Hippocampal formation (tissue), 2 donors: ENCODE data around the gene CAV1.

ENCODE experiments used
- DNase-seq, 2 donors: peaks; one replicate each; lab custom pipeline; 2025; lab: John Stamatoyannopoulos, UW

CAV1 gene

DNA sequence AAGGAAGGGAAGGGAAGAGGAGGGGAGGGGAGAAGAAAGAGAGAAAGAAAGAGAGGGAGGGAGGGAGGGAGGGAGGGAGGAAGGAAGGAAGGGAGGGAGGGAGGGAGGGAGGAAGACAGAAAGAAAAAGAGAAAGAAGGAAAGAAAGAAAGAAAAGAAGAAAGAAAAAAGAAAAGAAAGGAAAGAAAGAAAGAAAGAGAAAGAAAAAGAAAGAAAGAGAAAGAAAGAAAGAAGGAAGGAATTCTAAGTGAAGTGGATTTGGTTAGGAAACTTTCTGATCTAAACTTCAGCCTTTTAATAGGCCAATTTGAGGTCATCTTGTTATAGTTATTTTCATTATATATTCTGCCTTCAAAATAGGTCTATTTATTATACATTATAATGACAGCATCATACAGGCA, 21.0 kb upstream of the CAV1 start:
- no peak for DNase-seq

DNA sequence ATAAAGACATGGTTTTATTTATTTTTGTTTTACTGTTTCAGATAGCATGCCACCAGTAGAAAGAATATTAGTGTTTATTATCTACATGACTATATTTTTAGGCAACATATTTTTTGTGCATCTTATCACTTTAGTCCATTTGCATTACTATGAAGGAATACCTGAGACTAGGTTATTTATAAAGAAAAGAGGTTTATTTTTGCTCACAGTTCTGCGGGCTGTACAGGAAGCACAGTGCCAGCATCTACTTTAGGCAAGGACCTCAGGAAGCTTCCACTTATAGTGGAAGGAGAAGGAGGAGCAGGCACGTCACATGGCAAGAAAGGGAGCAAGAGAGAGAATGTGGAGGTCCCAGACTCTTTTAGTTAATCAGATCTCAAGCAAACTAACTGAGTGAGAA, 19.6 kb upstream of the CAV1 start:
- DNase-seq = no peak

DNA sequence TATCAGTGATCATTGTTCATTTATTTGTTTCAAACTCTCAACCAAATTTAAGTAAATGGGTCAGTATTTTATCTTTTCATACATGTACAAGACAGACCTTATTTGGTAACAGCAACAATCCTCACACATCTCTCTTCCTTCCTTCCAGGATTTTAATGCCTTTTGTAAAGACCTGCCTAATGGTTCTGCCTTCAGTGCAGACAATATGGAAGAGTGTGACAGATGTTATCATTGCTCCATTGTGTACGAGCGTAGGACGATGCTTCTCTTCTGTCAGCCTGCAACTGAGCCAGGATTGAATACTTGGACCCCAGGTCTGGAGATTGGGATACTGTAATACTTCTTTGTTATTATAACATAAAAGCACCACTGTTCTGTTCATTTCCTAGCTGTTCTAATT, 19.0 kb upstream of the CAV1 start:
- no peak for DNase-seq

DNA sequence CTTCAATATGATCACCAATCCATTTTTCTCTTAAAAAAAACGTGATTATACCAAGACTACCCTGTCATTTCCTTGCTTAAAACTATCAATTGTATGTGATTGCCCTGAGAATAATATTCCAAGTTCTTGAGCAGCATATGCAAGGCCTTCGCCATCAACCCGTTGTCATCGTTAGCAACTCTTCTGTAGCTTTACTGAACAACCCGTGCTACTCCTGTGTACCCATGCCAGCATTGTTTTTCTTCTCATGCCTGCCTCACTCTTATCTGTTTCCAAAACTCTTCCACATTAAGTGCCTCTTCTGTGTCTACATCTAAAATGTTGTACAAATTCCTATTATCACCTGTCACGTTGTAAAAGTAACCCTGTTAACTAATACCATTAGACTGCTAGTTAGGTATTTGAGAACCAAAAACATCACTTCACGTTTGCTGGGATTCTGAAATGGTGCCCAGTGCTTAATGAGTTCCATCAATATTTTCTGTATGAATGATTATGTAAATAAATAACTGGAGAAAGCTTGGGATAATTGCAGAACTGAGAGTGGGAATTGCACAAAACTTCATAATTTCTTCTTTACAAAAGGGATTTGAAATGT, 14.8 kb upstream of the CAV1 start:
- no peak for DNase-seq

DNA sequence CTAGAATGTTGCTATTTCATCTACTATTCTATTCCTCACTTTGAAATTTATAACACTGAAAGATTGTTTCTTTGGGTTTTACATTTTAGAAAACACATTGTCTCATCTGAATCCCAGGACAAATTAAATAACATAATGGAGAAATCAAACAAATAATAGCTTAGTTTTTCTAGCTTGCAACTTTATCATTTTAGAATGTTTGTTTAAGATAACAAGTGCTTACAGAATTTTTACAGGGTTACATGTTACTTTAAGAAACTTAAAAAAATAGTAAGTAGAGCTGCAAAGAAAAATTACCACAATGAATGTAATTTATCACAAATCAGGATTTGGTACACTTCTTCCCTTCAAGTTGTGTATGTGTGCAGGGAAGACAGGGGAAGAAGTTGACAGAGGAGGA, 14.0 kb upstream of the CAV1 start:
- no peak for DNase-seq

DNA sequence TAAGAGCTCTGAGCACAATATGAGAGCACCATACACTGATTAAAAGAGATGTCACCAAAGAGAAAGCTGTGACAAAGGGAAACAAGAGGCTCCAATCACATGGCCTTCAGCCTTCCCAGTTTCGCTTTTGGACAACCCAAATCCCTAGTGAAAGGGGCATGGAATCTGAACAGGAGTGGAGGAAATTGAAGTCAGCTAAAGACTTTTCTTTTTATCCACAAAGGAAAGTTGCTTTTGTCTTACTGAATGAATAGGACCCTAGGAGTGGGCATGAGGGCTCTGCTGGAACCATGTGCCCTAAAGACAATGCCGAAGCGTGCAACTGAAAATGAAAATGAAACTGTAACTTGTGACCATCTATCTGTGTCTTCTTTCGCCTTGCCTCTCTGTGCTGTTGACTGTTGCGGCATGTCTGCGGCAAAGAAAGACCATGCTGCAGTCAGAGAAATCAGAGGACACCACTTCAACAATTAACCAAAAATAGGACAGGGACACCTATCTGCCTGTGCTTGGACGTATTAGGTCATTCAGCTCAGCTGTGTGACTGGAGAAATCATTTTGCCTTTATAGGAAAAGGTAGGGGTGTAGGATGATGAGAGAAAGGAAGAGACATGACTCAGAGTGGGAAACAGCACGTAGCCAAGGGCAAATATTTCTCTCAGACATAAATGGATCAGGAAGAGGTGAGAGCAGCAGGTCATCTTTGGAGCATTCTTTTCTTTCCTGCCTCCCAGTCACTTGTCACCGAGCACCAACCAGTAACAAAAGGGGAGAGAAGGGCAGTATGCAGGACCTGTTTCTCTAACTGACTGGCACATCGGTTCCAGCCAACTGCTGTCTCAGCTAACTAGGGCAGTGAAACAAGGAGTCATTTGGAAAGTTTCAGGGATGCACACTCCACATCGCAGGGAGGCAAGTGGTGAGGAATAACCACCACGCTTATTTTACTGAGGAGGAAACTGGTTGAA, 13.0 kb upstream of the CAV1 start:
- peak in 1 of 2 donors; percentile 11 for DNase-seq

DNA sequence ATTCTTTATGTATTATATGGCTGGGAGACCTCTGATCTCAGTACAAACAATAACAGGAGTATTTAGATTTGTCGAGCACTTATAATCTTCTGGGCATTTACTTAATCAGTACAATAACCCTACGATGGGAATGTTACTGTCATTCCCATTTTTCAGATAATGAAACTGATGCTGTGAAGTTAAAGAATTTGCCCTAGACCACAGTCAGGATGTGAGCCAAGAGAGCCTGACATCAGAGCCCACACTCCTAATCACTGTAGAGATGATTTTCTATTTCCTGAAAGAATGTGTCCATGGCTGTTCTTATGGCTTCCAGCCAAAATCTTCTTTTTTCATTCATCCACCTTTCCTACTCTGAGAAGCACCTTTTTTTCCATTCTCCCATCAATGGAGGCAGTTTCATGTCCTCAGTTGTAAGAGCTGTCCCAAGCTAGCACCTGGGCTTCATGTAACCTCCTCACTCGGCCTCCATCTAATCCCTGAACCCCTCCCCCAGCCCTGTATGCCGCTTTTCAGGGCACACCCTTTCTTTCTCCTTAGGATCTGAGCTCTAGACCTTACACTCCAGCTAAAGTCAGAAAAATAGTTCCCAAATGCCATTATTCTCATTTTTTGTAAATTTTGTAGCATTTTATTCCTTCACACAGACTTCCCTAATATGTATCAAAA, 12.2 kb upstream of the CAV1 start:
- DNase-seq = no peak

DNA sequence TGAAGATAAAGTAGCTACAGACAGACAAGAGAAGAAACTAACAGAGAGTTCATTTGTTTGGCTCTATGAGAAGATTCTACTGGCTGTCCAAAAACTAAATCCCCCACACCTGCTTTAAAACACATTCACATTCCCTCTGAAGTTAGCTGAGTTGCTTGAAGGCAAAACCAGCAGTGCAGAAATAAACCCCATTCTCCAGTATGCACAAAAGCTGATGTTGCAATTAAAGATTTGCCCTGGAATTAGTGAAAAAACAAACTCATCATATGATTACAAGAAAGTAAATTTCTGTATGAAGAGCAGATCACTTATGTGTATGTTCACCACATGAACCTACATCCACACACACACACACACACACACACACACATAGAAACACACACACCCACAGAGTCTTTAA, 9.3 kb upstream of the CAV1 start:
- DNase-seq = no peak

DNA sequence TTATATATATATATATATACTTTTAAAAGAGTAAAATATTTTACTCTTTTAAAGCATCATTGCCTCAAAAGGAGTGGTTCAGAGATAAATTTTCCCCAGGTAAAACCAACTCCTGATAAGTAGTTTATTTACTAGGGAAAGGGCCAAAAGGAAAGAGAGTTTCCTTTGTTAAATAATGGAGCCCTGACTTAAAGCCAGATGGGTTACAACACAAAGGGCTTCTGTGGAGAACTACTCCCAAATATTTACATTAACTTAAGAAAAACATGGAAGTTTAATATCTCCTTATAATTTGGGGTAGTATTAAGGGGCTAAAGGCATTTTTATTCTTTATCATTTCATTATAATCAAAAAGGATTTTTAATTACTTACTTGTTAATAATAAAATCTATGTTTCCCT, 8.5 kb upstream of the CAV1 start:
- no peak for DNase-seq

DNA sequence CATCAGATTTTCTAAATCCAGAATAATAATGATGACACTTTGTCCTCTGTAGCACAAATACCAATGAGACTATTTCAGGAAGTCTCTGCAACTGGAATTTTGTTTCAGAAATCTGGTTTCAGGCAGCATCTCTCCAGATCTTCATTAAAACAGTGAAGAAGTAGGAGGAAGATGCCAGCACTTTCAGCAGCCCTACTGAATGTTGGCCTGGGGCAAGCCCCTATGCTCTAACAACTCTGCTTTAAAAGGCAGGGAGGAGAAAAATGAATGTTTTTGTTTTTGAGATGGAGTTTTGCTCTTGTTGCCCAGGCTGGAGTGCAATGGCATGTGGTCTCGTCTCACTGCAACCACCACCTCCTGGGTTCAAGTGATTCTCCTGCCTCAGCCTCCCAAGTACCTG, 7.2 kb upstream of the CAV1 start:
- no peak for DNase-seq

DNA sequence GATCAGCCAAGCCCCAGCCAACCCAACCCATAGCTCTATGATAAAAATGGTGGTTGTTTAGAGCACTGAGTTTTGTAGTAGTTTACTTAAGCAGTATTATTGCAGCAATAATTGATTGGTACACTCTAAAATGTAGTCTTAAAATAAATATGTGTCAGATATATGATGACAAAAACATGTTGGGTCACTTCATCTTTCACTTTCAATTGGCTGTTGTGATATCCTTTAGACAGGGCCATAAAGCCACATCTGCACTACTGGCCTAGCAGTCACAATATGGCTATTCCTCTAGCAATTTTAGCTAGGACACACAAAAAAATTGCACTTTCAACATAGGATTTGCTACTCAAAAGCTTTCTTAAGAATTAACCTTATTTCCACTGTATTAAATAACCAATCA, 5.9 kb upstream of the CAV1 start:
- no peak for DNase-seq

DNA sequence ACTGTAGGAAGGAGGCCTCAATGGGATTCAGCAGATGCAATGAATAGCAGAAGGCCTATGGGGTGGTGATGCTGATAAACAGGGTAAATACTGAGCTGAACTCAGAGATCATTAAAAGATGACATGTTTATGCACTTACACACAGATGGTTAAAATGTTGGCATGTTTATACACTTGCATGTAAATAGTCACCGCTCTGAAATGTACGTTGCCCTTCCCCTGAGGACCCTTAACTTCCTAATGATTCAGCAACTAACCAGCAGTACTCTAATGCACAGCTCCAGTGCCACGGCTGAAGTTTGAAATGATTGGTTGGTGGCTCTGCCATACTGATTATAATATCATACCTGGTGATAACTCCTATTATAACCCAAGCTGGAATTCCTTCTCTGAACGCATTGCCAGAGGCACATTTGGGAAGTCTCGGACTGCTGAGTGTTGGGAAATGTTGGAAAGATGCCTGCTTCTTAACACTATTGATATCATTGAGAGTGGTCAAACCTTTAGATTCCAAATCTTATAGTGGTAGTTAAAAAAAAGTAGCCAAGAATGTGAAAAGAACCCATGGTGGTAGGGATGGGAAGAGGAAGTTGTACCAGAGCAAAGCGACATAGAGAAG, 3.7 kb upstream of the CAV1 start:
- no peak for DNase-seq

DNA sequence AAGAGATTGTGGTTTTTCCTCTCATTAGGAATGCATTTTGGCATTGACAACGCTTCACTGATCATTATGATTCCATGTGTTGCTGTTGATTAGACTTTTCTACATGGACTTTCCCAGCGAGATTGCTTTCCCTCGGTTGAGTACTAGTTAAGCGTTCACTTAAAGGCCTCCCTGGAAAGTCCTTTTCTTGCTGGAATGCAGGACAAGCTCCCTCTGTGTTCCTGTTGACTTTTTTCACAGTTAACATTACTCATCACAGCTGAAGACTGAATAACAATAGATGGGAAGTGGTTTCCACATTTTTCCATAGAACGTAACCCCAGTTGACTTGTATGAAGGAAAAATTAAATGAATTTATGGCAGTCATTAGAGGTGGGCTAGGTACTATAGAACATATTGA, 2.6 kb upstream of the CAV1 start:
- no peak for DNase-seq

DNA sequence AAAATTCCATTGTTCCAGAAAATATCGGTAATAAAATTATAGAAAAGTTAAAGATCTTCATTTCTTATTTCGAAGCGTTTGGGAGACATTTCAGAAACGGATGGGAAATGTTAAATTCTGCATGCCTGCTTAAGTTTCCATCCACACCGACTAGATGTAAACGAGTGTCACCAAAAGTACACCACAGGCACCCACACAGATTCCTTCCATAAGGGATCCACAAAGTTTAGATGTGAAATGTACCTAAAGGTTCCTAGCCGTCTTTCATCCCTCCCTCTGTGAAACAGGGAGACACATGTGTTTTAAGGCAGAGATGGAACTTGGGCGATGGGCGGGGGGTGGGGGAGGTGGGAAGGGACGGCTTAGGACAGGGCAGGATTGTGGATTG, 621 bp upstream of the CAV1 start:
- DNase-seq = no peak

DNA sequence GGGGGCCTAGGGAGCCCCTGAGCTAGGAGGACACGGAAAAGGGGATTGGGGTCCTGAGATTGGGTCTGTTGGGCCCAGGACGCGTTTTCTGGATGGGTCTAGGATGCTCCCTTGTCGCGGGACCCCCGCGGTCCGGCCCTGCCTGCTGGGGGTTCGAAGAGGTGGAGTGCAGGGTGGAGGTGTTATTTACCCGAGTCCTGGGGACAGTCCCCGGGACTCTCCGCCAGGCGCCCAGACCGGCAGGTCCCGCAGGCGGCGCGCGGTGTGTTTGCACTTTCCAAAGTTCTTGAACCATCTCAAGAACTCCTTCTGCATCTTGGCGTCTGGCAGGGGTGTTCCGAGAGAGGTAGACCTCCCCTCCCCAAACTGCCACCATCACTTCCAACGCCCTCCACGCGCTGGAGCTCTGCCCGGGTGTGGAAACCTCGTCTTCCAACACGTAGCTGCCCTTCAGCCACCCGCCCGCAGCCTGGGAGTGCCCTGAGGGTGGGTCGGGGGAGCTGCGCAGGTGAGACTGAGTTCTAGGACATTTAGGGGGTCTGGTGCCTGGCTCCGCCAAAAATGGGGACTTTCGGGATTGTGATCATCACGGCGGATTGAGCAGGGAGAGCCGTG, 569 bp downstream of the CAV1 start:
- DNase-seq = no peak

DNA sequence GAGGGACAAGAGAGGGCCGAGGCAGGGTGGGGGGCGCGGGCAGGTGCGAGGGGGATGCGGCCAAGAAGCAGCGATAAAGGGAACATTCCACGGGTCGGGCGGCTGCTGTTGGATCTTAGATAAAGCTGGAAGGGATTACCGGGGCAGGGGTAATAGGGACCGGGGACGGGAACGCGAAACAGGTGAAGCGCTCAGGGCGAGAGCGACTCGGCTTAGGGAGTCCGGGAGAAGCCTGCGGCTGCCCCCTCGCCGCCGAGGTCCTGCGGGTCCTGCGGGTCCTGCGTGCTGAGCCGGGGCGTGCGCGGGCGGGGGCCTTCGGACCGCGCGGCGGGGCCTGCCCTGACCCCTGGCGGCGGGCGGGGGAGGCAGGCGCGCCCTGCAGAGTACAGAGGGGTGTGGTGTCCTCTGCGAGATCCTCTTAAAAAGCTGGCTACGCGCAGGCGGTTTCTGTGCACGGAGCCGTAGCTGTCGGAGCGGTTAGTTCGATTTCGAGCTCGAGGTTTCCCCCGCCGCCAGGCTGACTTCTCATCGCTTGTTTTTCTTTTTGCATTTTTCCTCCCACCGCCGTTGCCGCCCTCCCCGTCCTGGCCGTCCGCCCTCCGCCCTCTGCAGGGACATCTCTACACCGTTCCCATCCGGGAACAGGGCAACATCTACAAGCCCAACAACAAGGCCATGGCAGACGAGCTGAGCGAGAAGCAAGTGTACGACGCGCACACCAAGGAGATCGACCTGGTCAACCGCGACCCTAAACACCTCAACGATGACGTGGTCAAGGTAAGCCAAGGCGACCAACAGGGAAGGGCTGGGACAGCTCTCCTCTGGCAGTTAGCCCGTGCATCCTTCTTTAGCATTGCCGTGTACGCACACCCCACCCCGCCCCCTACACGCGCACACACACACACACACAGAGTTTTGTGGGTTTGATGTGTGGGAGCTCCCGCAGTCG, 1.4 kb downstream of the CAV1 start:
- peak; percentile 17 to 30 for DNase-seq

DNA sequence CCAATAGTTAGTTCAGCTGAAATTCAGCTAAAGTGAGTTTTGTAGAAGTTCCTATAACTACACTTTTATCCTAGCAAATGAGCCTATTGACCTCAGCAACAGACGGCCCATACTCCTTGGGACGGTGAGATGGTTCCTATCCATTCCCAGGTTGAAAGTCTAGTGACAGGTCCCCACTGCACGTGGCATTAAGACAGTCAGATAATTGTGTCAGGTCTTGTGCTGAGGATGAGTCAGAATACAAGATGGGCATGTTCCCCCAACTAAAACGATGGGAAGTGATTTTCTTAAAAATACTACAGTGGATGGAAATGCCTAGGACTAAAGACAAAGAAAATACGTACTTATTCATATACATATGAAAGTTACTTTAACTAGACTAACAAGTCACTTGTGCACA, 2.1 kb downstream of the CAV1 start:
- no peak for DNase-seq

DNA sequence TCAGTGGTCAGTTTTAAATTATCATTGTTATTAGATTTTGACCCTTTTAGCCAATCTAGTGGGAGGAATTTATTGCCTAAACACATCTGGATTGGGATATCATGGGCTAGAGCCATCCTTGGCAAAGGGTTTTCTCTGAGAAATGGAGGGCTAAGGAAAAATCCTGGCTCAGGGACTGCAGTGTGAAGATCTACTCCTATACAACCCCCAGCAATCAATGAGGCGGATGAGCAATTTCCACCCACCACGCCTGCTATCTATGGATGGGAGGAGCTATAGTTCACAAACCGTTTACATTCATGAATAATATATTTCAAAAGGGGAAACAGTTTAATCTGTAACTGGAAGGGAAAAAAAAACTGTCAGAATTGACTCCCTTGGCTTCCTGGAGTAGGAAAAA, 2.7 kb downstream of the CAV1 start:
- no peak for DNase-seq

DNA sequence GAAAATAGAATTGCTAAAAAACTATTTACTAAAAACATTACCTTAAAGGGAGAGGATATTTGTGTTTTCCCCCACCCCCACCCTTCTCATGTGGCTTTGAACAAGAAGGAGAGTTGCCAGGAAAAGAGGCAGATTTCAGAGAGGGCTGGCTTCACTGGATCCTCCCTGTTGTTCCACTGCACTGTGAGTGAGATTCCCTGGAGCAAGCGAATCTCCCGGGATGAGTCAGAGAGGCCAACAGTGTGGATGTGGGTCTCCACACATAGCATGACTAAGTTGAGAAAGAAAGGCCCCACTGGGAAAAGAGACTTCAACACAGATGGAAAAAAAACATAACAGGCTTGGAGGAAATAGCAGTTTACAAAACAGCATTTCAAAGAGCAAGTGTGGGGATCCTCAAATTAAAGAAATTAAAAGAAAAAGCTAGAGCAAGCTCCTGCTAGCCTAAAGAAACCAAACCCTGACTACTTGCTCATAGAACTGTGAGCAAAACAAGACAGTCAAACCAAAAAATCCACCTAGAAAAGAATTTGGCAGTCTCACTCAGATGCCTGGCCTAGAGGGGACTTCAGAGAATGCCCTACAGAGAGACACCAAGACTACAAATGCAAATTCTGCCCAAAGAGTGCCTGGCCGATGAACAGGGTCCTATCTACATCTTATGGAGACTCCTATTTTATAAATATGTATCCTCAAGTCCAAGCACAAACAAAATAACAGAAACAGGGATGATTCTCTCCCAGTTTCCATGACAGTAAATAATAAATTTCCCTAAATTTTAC, 3.4 kb downstream of the CAV1 start:
- DNase-seq = no peak

DNA sequence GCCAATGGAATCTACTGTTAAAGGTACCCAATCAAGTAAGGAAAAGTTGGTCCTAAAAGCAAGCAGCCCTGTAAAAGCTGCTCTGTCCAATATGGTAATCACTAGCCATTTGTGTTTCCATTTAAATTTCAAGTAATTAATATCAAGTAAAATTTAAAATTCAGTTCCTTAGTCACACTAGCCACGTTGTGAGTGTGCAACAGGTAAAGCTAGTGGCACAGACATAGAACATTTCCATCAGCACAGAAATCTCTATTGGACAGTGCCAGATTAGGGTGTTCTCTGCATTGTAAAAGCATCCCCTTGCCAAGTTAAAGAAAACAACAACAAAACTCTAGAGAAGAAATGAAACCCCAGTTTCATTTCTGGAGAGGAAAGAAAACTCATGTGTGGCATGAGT, 4.4 kb downstream of the CAV1 start:
- no peak for DNase-seq
